Liver (tissue), 9 donors: ENCODE results near the gene SERINC3. TPM values are rescaled to one million over a fixed set of nuclear protein-coding genes. Genes with fewer than 3 reads are reported as not detected.

Source experiments
- DNase-seq: peaks from one replicate; pipeline ENCODE4 v3.0.0-alpha.2; 2017; ENCODE audit warnings: low spot score
- H3K27ac ChIP-seq, 2 donors: one replicate each; pipeline ENCODE4 v1.7.0; 2013; ENCODE audit warnings: inconsistent platforms in 2 of 2, low read length in 2 of 2, control low read depth in 1 of 2, low read depth in 1 of 2, mild to moderate bottlenecking in 1 of 2
- H3K27me3 ChIP-seq, 4 donors: one replicate each; pipeline versions ENCODE4 v1.6.1 to v1.7.0; 2013; ENCODE audit warnings: low read length in 3 of 4, inconsistent platforms in 1 of 4, mild to moderate bottlenecking in 1 of 4, moderate library complexity in 1 of 4; ENCODE audit not compliant: control insufficient read depth in 4 of 4, insufficient read depth in 4 of 4
- H3K36me3 ChIP-seq, 4 donors: one replicate each; pipeline versions ENCODE4 v1.6.1 to v1.7.0; 2013; ENCODE audit warnings: low read length in 3 of 4, mild to moderate bottlenecking in 3 of 4, low read depth in 1 of 4, moderate library complexity in 1 of 4; ENCODE audit not compliant: control insufficient read depth in 4 of 4, insufficient read depth in 3 of 4
- H3K4me1 ChIP-seq, 4 donors: one replicate each; pipeline versions ENCODE4 v1.6.1 to v1.7.0; 2013; ENCODE audit warnings: low read length in 3 of 4, mild to moderate bottlenecking in 3 of 4, moderate library complexity in 1 of 4; ENCODE audit not compliant: control insufficient read depth in 4 of 4, insufficient read depth in 4 of 4
- H3K4me3 ChIP-seq, 3 donors: one replicate each; pipeline versions ENCODE4 v1.6.1 to v1.7.0; 2013; ENCODE audit warnings: low read length in 3 of 3, control low read depth in 1 of 3, low read depth in 1 of 3, mild to moderate bottlenecking in 1 of 3
- H3K9ac ChIP-seq, 2 donors: one replicate each; pipeline ENCODE4 v1.7.0; 2013; ENCODE audit warnings: low read length in 2 of 2, mild to moderate bottlenecking in 2 of 2, moderate library complexity in 2 of 2, control low read depth in 1 of 2, low read depth in 1 of 2
- H3K9me3 ChIP-seq, 4 donors: one replicate each; pipeline versions ENCODE4 v1.6.1 to v1.7.0; 2013; ENCODE audit warnings: low read length in 3 of 4; ENCODE audit not compliant: control insufficient read depth in 4 of 4
- ATF3 ChIP-seq: IDR thresholded peaks from 2 replicates; pipeline ENCODE4 v1.6.1; 2016; ENCODE audit warnings: antibody characterized with exemption
- EGR1 ChIP-seq, 2 donors: IDR thresholded peaks; 2 replicates each; pipeline ENCODE4 v1.6.1; 2016 to 2018; ENCODE audit warnings: antibody characterized with exemption in 2 of 2, low read depth in 2 of 2
- FOXA1 ChIP-seq: IDR thresholded peaks from 2 replicates; pipeline ENCODE4 v1.6.1; 2016; ENCODE audit warnings: antibody characterized with exemption
- FOXA2 ChIP-seq: IDR thresholded peaks from 2 replicates; pipeline ENCODE4 v1.6.1; 2016; ENCODE audit warnings: antibody characterized with exemption
- GABPA ChIP-seq, 2 donors: IDR thresholded peaks in 1 of 2; conservative IDR thresholded peaks in 1 of 2; 2 replicates each; pipeline ENCODE4 v1.6.1; 2016; ENCODE audit warnings: antibody characterized with exemption in 2 of 2, mild to moderate bottlenecking in 1 of 2, moderate library complexity in 1 of 2
- HNF4A ChIP-seq, 2 donors: conservative IDR thresholded peaks; 2 replicates each; pipeline ENCODE4 v1.6.1; 2016; ENCODE audit warnings: antibody characterized with exemption in 2 of 2, mild to moderate bottlenecking in 2 of 2
- HNF4G ChIP-seq: IDR thresholded peaks from 2 replicates; pipeline ENCODE4 v1.6.1; 2016; ENCODE audit warnings: antibody characterized with exemption
- JUND ChIP-seq, 2 donors: IDR thresholded peaks; 2 replicates each; pipeline ENCODE4 v1.6.1; 2016; ENCODE audit warnings: antibody characterized with exemption in 2 of 2
- MAX ChIP-seq: IDR thresholded peaks from 2 replicates; pipeline ENCODE4 v1.6.1; 2016; ENCODE audit warnings: antibody characterized with exemption
- NR2F2 ChIP-seq: IDR thresholded peaks from 2 replicates; pipeline ENCODE4 v1.6.1; 2016; ENCODE audit warnings: antibody characterized with exemption
- RAD21 ChIP-seq, 2 donors: IDR thresholded peaks; 2 replicates each; pipeline ENCODE4 v1.6.1; 2016; ENCODE audit warnings: antibody characterized with exemption in 2 of 2, mild to moderate bottlenecking in 2 of 2
- RXRA ChIP-seq, 2 donors: IDR thresholded peaks; 2 replicates each; pipeline ENCODE4 v1.6.1; 2017 to 2018; ENCODE audit warnings: antibody characterized with exemption in 2 of 2, mild to moderate bottlenecking in 1 of 2
- SP1 ChIP-seq: IDR thresholded peaks from 2 replicates; pipeline ENCODE4 v1.6.1; 2018; ENCODE audit warnings: antibody characterized with exemption, mild to moderate bottlenecking
- TAF1 ChIP-seq: conservative IDR thresholded peaks from 2 replicates; pipeline ENCODE4 v1.6.1; 2016; ENCODE audit warnings: antibody characterized with exemption, mild to moderate bottlenecking
- YY1 ChIP-seq: IDR thresholded peaks from 2 replicates; pipeline ENCODE4 v1.6.1; 2016; ENCODE audit warnings: antibody characterized with exemption, mild to moderate bottlenecking
- WGBS: extraction: QIAGEN DNeasy Blood & Tissue Kit; methylation state at CpG from one replicate; pipeline ENCODE4 v1.1.7; 2013; 5-methylcytosine and 5-hydroxymethylcytosine counted together
- polyA plus RNA-seq, 2 donors: library from polyadenylated mRNA; stranded (reverse) in 1 of 2; unstranded in 1 of 2; fragments of 200-250 nt in 1 of 2; fragments of >200 nt in 1 of 2; fragmentation: Nextera tagmentation in 1 of 2; extraction: Ambion mirVana in 1 of 2; gene quantifications; one replicate each; pipeline versions ENCODE4 v1.2.1 to v1.2.3, GENCODE V29; 2013 to 2015
- total RNA-seq, 2 donors: library from RNA; depleted of rRNA; stranded (reverse); fragments of >200 nt; gene quantifications; one replicate each; pipeline ENCODE4 v1.2.3, GENCODE V29; 2014
- TF ChIP-seq, protein P1 (sequence below): fragments of 150-350 bp; IDR thresholded peaks from 2 replicates; pipeline ENCODE4 v1.5.1; 2017; ENCODE audit warnings: improper control_type of control experiment, low read depth, low read length; ENCODE audit not compliant: missing input control
- TF ChIP-seq, protein P2 (sequence below): IDR thresholded peaks from 2 replicates; pipeline ENCODE4 v1.6.1; 2016; ENCODE audit warnings: antibody characterized with exemption, mild to moderate bottlenecking
- TF ChIP-seq, protein P3 (sequence below): IDR thresholded peaks from 2 replicates; pipeline ENCODE4 v1.6.1; 2016; ENCODE audit warnings: antibody characterized with exemption
- donor health status: healthy.
- donor health status: healthy.
- donor health status: healthy.
- donor health status: healthy.
- donor health status: healthy.

SERINC3 gene
- total and polyA plus RNA-seq, 4 donors, result 51.1 to 70.0 (median 58.5) TPM

- Histone ChIP-seq H3K4me3 (peak overlapping the region; percentile 1 to 35 (median 12)), H3K4me1 (peaks cover 0 to 62% (median 56%) of the 10 kb centered on the region in 4 donors), H3K27me3 (no peaks in the 10 kb centered on the region), H3K9me3 (no peaks in the 10 kb centered on the region), H3K27ac (peak overlapping the region; percentile 21 to 49), H3K9ac (peak overlapping the region in 1 of 2 donors; percentile 48), H3K36me3 (peaks cover 3 to 11% (median 7%) of the 10 kb centered on the region in 4 donors)
- no peak for DNase-seq
- WGBS, result 41% methylated on average over 18 of the region's 18 CpGs
- TF ChIP-seq SP1 (no peak), JUND (IDR thresholded peaks at IDR 0.05) (no peak), RXRA (IDR thresholded peaks at IDR 0.05) (no peak), TAF1 (no peak), HNF4A (conservative IDR thresholded peaks at IDR 0.05) (no peak), FOXA1 (no peak), MAX (no peak), GABPA (IDR thresholded peaks at IDR 0.05 in 1 of 2, conservative IDR thresholded peaks at IDR 0.05 in 1 of 2) (no peak), FOXA2 (no peak)
- TF ChIP-seq, protein P1, sequence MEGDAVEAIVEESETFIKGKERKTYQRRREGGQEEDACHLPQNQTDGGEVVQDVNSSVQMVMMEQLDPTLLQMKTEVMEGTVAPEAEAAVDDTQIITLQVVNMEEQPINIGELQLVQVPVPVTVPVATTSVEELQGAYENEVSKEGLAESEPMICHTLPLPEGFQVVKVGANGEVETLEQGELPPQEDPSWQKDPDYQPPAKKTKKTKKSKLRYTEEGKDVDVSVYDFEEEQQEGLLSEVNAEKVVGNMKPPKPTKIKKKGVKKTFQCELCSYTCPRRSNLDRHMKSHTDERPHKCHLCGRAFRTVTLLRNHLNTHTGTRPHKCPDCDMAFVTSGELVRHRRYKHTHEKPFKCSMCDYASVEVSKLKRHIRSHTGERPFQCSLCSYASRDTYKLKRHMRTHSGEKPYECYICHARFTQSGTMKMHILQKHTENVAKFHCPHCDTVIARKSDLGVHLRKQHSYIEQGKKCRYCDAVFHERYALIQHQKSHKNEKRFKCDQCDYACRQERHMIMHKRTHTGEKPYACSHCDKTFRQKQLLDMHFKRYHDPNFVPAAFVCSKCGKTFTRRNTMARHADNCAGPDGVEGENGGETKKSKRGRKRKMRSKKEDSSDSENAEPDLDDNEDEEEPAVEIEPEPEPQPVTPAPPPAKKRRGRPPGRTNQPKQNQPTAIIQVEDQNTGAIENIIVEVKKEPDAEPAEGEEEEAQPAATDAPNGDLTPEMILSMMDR, result no peak
Observed at GRCh38 chr20:44480097-44480496, 41.8 kb downstream of the SERINC3 start.

GRCh38 chr20:44479643-44480042 is 42.2 kb downstream of the SERINC3 start:
- Histone ChIP-seq H3K36me3 (peaks cover 1 to 10% (median 7%) of the 10 kb centered on the region in 4 donors), H3K9ac (peak overlapping the region in 1 of 2 donors; percentile 48), H3K9me3 (no peaks in the 10 kb centered on the region), H3K4me3 (peak overlapping the region; percentile 1 to 35 (median 12)), H3K4me1 (peaks cover 0 to 63% (median 56%) of the 10 kb centered on the region in 4 donors), H3K27me3 (no peaks in the 10 kb centered on the region), H3K27ac (peak overlapping the region; percentile 21 to 49)
- WGBS, result 30% methylated on average over 5 of the region's 5 CpGs
- peak in 1 of 2 donors; percentile 18 for TF ChIP-seq GABPA (IDR thresholded peaks at IDR 0.05 in 1 of 2, conservative IDR thresholded peaks at IDR 0.05 in 1 of 2)
- no peak for TF ChIP-seq EGR1 (IDR thresholded peaks at IDR 0.05; ENCODE audit: low read depth in 2 of 2)
- no peak for TF ChIP-seq FOXA2
- TF ChIP-seq, protein P1, result no peak
- peak; percentile 41 for TF ChIP-seq HNF4G
- TF ChIP-seq ATF3, result peak; percentile 47
- peak; percentile 29 for TF ChIP-seq YY1
- peak; percentile 57 for TF ChIP-seq NR2F2
- peak; percentile 97 to 98 for TF ChIP-seq RXRA (IDR thresholded peaks at IDR 0.05)
- TF ChIP-seq RAD21 (IDR thresholded peaks at IDR 0.05), result peak in 1 of 2 donors; percentile 40
- no peak for TF ChIP-seq MAX
- TF ChIP-seq SP1, result peak; percentile 80
- TF ChIP-seq JUND (IDR thresholded peaks at IDR 0.05), result peak in 1 of 2 donors; percentile 62
- TF ChIP-seq FOXA1, result no peak
- TF ChIP-seq, protein P2, sequence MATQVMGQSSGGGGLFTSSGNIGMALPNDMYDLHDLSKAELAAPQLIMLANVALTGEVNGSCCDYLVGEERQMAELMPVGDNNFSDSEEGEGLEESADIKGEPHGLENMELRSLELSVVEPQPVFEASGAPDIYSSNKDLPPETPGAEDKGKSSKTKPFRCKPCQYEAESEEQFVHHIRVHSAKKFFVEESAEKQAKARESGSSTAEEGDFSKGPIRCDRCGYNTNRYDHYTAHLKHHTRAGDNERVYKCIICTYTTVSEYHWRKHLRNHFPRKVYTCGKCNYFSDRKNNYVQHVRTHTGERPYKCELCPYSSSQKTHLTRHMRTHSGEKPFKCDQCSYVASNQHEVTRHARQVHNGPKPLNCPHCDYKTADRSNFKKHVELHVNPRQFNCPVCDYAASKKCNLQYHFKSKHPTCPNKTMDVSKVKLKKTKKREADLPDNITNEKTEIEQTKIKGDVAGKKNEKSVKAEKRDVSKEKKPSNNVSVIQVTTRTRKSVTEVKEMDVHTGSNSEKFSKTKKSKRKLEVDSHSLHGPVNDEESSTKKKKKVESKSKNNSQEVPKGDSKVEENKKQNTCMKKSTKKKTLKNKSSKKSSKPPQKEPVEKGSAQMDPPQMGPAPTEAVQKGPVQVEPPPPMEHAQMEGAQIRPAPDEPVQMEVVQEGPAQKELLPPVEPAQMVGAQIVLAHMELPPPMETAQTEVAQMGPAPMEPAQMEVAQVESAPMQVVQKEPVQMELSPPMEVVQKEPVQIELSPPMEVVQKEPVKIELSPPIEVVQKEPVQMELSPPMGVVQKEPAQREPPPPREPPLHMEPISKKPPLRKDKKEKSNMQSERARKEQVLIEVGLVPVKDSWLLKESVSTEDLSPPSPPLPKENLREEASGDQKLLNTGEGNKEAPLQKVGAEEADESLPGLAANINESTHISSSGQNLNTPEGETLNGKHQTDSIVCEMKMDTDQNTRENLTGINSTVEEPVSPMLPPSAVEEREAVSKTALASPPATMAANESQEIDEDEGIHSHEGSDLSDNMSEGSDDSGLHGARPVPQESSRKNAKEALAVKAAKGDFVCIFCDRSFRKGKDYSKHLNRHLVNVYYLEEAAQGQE, result peak; percentile 27
- peak; percentile 76 to 77 for TF ChIP-seq HNF4A (conservative IDR thresholded peaks at IDR 0.05)
- TF ChIP-seq TAF1, result no peak
- TF ChIP-seq, protein P3, sequence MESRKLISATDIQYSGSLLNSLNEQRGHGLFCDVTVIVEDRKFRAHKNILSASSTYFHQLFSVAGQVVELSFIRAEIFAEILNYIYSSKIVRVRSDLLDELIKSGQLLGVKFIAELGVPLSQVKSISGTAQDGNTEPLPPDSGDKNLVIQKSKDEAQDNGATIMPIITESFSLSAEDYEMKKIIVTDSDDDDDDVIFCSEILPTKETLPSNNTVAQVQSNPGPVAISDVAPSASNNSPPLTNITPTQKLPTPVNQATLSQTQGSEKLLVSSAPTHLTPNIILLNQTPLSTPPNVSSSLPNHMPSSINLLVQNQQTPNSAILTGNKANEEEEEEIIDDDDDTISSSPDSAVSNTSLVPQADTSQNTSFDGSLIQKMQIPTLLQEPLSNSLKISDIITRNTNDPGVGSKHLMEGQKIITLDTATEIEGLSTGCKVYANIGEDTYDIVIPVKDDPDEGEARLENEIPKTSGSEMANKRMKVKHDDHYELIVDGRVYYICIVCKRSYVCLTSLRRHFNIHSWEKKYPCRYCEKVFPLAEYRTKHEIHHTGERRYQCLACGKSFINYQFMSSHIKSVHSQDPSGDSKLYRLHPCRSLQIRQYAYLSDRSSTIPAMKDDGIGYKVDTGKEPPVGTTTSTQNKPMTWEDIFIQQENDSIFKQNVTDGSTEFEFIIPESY, result no peak
- no peak for DNase-seq
